HepG2 (cell line): ENCODE measurements around the gene ZIC2. TPM values are rescaled to one million over a fixed set of nuclear protein-coding genes. Genes with fewer than 3 reads are reported as not detected.

Source experiments
- ATAC-seq: fragments of 200-7000 bp; cut with Tn5 transposase; 3 replicates; pipeline ENCODE4 v1.9.1; 2020; ENCODE audit warnings: mild to moderate bottlenecking, moderate library complexity
- BruUV-seq: library from RNA; stranded (reverse); fragments of 400-500 nt; replicated peaks from 2 replicates; lab custom pipeline; 2021; lab: Mats Ljungman, UMichigan
- CTCF ChIA-PET: fragments of 300-600 bp; formaldehyde crosslinking; extraction: SDS; loops from one replicate; lab custom pipeline; 2021; ENCODE audit warnings: low total read pairs, inconsistent platforms, low intra/inter-chr PET ratio; lab: Yijun Ruan, JAX
- POLR2A ChIA-PET: fragments of 350-600 bp; sonication (Branson Sonifier 250); formaldehyde crosslinking; loops from one replicate; lab custom pipeline; 2020; ENCODE audit warnings: antibody characterized with exemption, inconsistent platforms; lab: Yijun Ruan, JAX
- DNase-seq: peaks from one replicate; pipeline ENCODE4 v3.0.0-alpha.2; 2015; ENCODE audit warnings: low spot score
- FAIRE-seq: peaks from 3 replicates; lab custom pipeline; 2011; peaks lifted over from hg19 to GRCh38; lab: Jason Lieb, UNC
- H2AFZ ChIP-seq: one replicate; pipeline ENCODE4 v1.6.1; 2011; ENCODE audit warnings: low read length, inconsistent platforms
- H3K27ac ChIP-seq: fragments of 300-600 bp; 3 replicates; pipeline ENCODE4 v1.8.0; 2011; ENCODE audit warnings: mixed run types, mild to moderate bottlenecking, mixed read lengths, low read length, inconsistent platforms; ENCODE audit not compliant: insufficient read depth; ENCODE audit errors: extremely low read length
- H3K27me3 ChIP-seq, 2 experiments: fragments of 200-600 bp in 1 of 2; 2 replicates in 1 of 2; 3 replicates in 1 of 2; pipeline versions ENCODE4 v1.6.0 to v1.8.0; 2011; ENCODE audit warnings: low read length in 2 of 2, mild to moderate bottlenecking in 2 of 2, moderate library complexity in 2 of 2, inconsistent platforms in 1 of 2; ENCODE audit not compliant: insufficient read depth in 2 of 2, control insufficient read depth in 1 of 2
- H3K36me3 ChIP-seq, 2 experiments: fragments of 200-600 bp in 1 of 2; replicated peaks in 1 of 2; 2 replicates in 1 of 2; 3 replicates in 1 of 2; pipeline versions ENCODE4 v1.5.1 to v1.8.0; 2011; ENCODE audit warnings: low read length in 2 of 2, inconsistent platforms in 1 of 2; ENCODE audit not compliant: insufficient read depth in 2 of 2, control insufficient read depth in 1 of 2
- H3K4me1 ChIP-seq: 2 replicates; pipeline ENCODE4 v1.5.1; 2012; ENCODE audit warnings: low read length, inconsistent platforms; ENCODE audit not compliant: insufficient read depth
- H3K4me2 ChIP-seq: 2 replicates; pipeline ENCODE4 v1.6.0; 2011; ENCODE audit warnings: low read depth, low read length, inconsistent platforms
- H3K4me3 ChIP-seq, 3 experiments: fragments of 200-600 bp in 1 of 3; sonication (generic), shearing (Covaris generic) in 1 of 3; replicated peaks in 1 of 3; 2 replicates each; pipeline ENCODE4 v1.5.1; 2011 to 2016; ENCODE audit warnings: low read length in 3 of 3, inconsistent platforms in 2 of 3, low read depth in 2 of 3, mild to moderate bottlenecking in 2 of 3, control low read depth in 1 of 3, mixed read lengths in 1 of 3; ENCODE audit not compliant: insufficient read depth in 1 of 3
- H3K79me2 ChIP-seq: one replicate; pipeline ENCODE4 v1.6.1; 2011; ENCODE audit warnings: low read length, inconsistent platforms; ENCODE audit not compliant: insufficient read depth
- H3K9ac ChIP-seq: 2 replicates; pipeline ENCODE4 v1.6.0; 2011; ENCODE audit warnings: mild to moderate bottlenecking, low read depth, low read length, inconsistent platforms; ENCODE audit not compliant: insufficient read depth
- H3K9me3 ChIP-seq: 2 replicates; pipeline ENCODE4 v1.5.1; 2012; ENCODE audit warnings: mild to moderate bottlenecking, low read length
- H4K20me1 ChIP-seq: 2 replicates; pipeline ENCODE4 v1.6.0; 2011; ENCODE audit warnings: inconsistent platforms, mild to moderate bottlenecking, low read length, moderate library complexity; ENCODE audit not compliant: insufficient read depth
- NFAT5 ChIP-seq: sonication (generic); formaldehyde crosslinking; IDR thresholded peaks from 2 replicates; pipeline ENCODE4 v1.4.0; 2020; ENCODE audit warnings: missing genetic modification reagents
- XBP1 ChIP-seq: sonication (generic); formaldehyde crosslinking; IDR thresholded peaks from 2 replicates; pipeline ENCODE4 v1.5.0; 2020; ENCODE audit warnings: missing genetic modification reagents
- ZNF646 ChIP-seq: sonication (generic); formaldehyde crosslinking; IDR thresholded peaks from 2 replicates; pipeline ENCODE4 v1.9.0; 2021; ENCODE audit warnings: mild to moderate bottlenecking, missing genetic modification reagents
- WGBS: methylation state at CpG from one replicate; pipeline ENCODE4 v1.1.6; 2017; ENCODE audit warnings: low lambda C conversion rate; 5-methylcytosine and 5-hydroxymethylcytosine counted together
- in situ Hi-C: cut with HindIII; loops from 2 replicates; pipeline ENCODE4 v1.10.0; 2017; ENCODE audit warnings: low pct_unique_long_range_greater_than_20kb; ENCODE audit not compliant: extremely low pct_ligation_motif_present
- intact Hi-C: fragments of 100-400 bp; cut with micrococcal nuclease; formaldehyde crosslinking; loops from one replicate; pipeline ENCODE4 v1.10.0; 2022; ENCODE audit not compliant: unreplicated experiment
- polyA plus RNA-seq, 8 experiments: library from polyadenylated mRNA; depleted of rRNA in 3 of 8; stranded (reverse) in 7 of 8; unstranded in 1 of 8; fragments of >200 nt; fragmentation: Illumina TruSeq in 4 of 8; extraction: Trizol in 4 of 8; gene quantifications; 2 replicates each; pipeline versions ENCODE4 v1.2.1 to v1.2.3, GENCODE V29; 2011 to 2016; ENCODE audit warnings: low read depth in 4 of 8, missing spikeins in 1 of 8, mixed read lengths in 1 of 8; ENCODE audit not compliant: insufficient read depth in 1 of 8
- total RNA-seq, 5 experiments: library from RNA; depleted of rRNA; stranded (reverse); fragments of >200 nt; fragmentation: Illumina TruSeq; extraction: Trizol; gene quantifications; 2 replicates each; pipeline ENCODE4 v1.2.3, GENCODE V29; 2016; ENCODE audit warnings: low read depth in 1 of 5

The ZIC2 gene
- total and polyA plus RNA-seq, 2 of the 13 experiments (the other 11 are each of a cell fraction or from before 2014, with no cell fraction given) = 0.13 TPM; not detected in 1

- Histone ChIP-seq H3K27me3 (peaks cover 0 to 43% of the 10 kb centered on the region in 2 experiments; a peak in 3 of 5 replicates), H3K27ac (no peak overlapping the region), H3K36me3 (no peaks in the 10 kb centered on the region), H4K20me1 (no peaks in the 10 kb centered on the region), H3K4me2 (no peak overlapping the region), H2AFZ (no peak overlapping the region), H3K9me3 (no peaks in the 10 kb centered on the region), H3K4me1 (peaks cover 31% of the 10 kb centered on the region), H3K4me3 (no peak overlapping the region), H3K79me2 (no peaks in the 10 kb centered on the region), H3K9ac (no peak overlapping the region)
- BruUV-seq = no TSS peak
- FAIRE-seq (no peak), ATAC-seq (no peak), DNase-seq (no peak)
- in situ Hi-C loops = loop anchor here (10.0 kb wide), 1 partner anchor 249 kb away; no protein-coding TSS in a partner anchor
- intact Hi-C loops = loop anchor here (10.0 kb wide), 1 partner anchor 529 kb away; no protein-coding TSS in a partner anchor
- ChIA-PET POLR2A (no interaction called here), CTCF (no interaction called here)
- 74% methylated on average over 15 of the region's 15 CpGs for WGBS
- TF ChIP-seq XBP1 (CRISPR knock-in tag) (no peak), NFAT5 (CRISPR knock-in tag) (no peak), ZNF646 (CRISPR knock-in tag) (no peak)
Measured at GRCh38 chr13:99985886-99986527, 4.4 kb downstream of the ZIC2 start.
